SK-N-SH treated with all-trans-retinoic acid at 6 μM for 48 hours (cell line): ENCODE data around the gene MMP8.

Experiments used
- ATAC-seq: fragments of 200-7000 bp; cut with Tn5 transposase; 3 replicates; pipeline ENCODE4 v1.9.1; 2020; ENCODE audit warnings: mild to moderate bottlenecking, moderate library complexity
- ARNTL ChIP-seq: fragments of 450-650 bp; formaldehyde crosslinking; IDR thresholded peaks from 2 replicates; pipeline ENCODE4 v1.5.0; 2020; ENCODE audit warnings: low read depth, mild to moderate bottlenecking, moderate library complexity, borderline replicate concordance
- BACH2 ChIP-seq: fragments of 250-450 bp; sonication (Bioruptor Pico); IDR thresholded peaks from 2 replicates; pipeline ENCODE4 v1.9.0; 2021; ENCODE audit warnings: mild to moderate bottlenecking, borderline replicate concordance
- CREB5 ChIP-seq: fragments of 250-450 bp; sonication (Bioruptor Pico); IDR thresholded peaks from 2 replicates; pipeline ENCODE4 v1.5.1; 2020; ENCODE audit warnings: low read depth, mild to moderate bottlenecking, moderate library complexity
- CSRNP3 ChIP-seq: fragments of 250-450 bp; sonication (Bioruptor Pico); IDR thresholded peaks from 2 replicates; pipeline ENCODE4 v1.5.1; 2021; ENCODE audit warnings: mild to moderate bottlenecking, moderate library complexity
- ESRRG ChIP-seq: fragments of 250-450 bp; sonication (Bioruptor Pico); IDR thresholded peaks from 2 replicates; pipeline ENCODE4 v1.6.1; 2021; ENCODE audit warnings: mild to moderate bottlenecking
- GLIS3 ChIP-seq: fragments of 250-450 bp; sonication (Bioruptor Pico); IDR thresholded peaks from 2 replicates; pipeline ENCODE4 v1.5.0; 2020; ENCODE audit warnings: mild to moderate bottlenecking, moderate library complexity
- ISL1 ChIP-seq: fragments of 250-450 bp; sonication (Bioruptor Pico); IDR thresholded peaks from 2 replicates; pipeline ENCODE4 v2.1.2; 2022; ENCODE audit warnings: mild to moderate bottlenecking, moderate library complexity
- OSR1 ChIP-seq: fragments of 250-450 bp; sonication (Bioruptor Pico); IDR thresholded peaks from 2 replicates; pipeline ENCODE4 v1.8.0; 2022; ENCODE audit warnings: moderate library complexity, mild to moderate bottlenecking, inconsistent platforms
- POU6F1 ChIP-seq: fragments of 250-450 bp; sonication (Bioruptor Pico); IDR thresholded peaks from 2 replicates; pipeline ENCODE4 v1.8.0; 2021; ENCODE audit warnings: low read depth, mild to moderate bottlenecking, moderate library complexity, borderline replicate concordance
- PPARA ChIP-seq: fragments of 250-450 bp; sonication (Bioruptor Pico); IDR thresholded peaks from 2 replicates; pipeline ENCODE4 v1.5.0; 2020; ENCODE audit warnings: mild to moderate bottlenecking, borderline replicate concordance
- RARB ChIP-seq: fragments of 250-450 bp; sonication (Bioruptor Pico); IDR thresholded peaks from 2 replicates; pipeline ENCODE4 v1.8.0; 2021; ENCODE audit warnings: mild to moderate bottlenecking, moderate library complexity
- SNAI2 ChIP-seq: fragments of 250-450 bp; sonication (Bioruptor Pico); IDR thresholded peaks from 2 replicates; pipeline ENCODE4 v1.5.0; 2020; ENCODE audit warnings: mild to moderate bottlenecking, moderate library complexity
- TCF4 ChIP-seq: fragments of 250-450 bp; sonication (Bioruptor Pico); IDR thresholded peaks from 2 replicates; pipeline ENCODE4 v1.8.0; 2021; ENCODE audit warnings: mild to moderate bottlenecking, moderate library complexity, borderline replicate concordance
- TOX ChIP-seq: fragments of 250-450 bp; sonication (Bioruptor Pico); IDR thresholded peaks from 2 replicates; pipeline ENCODE4 v1.8.0; 2021; ENCODE audit warnings: mild to moderate bottlenecking, moderate library complexity, borderline replicate concordance
- TSHZ2 ChIP-seq: fragments of 250-450 bp; sonication (Bioruptor Pico); IDR thresholded peaks from 2 replicates; pipeline ENCODE4 v1.5.0; 2020; ENCODE audit warnings: mild to moderate bottlenecking, moderate library complexity
- ZC3H10 ChIP-seq: fragments of 250-450 bp; sonication (Bioruptor Pico); IDR thresholded peaks from 2 replicates; pipeline ENCODE4 v1.5.1; 2021; ENCODE audit warnings: mild to moderate bottlenecking, moderate library complexity
- ZFP3 ChIP-seq: fragments of 250-450 bp; sonication (Bioruptor Pico); IDR thresholded peaks from 2 replicates; pipeline ENCODE4 v1.5.0; 2020; ENCODE audit warnings: mild to moderate bottlenecking, moderate library complexity
- ZFP30 ChIP-seq: fragments of 450-650 bp; formaldehyde crosslinking; IDR thresholded peaks from 2 replicates; pipeline ENCODE4 v1.5.0; 2022; ENCODE audit warnings: mild to moderate bottlenecking, moderate library complexity
- ZNF565 ChIP-seq: fragments of 450-650 bp; formaldehyde crosslinking; conservative IDR thresholded peaks from 2 replicates; pipeline ENCODE4 v1.5.0; 2020; ENCODE audit warnings: low read depth, mild to moderate bottlenecking, moderate library complexity
- ZNF8 ChIP-seq: fragments of 450-650 bp; formaldehyde crosslinking; IDR thresholded peaks from 2 replicates; pipeline ENCODE4 v1.5.0; 2020; ENCODE audit warnings: mild to moderate bottlenecking, moderate library complexity
- TF ChIP-seq, protein P1 (sequence below): fragments of 250-450 bp; sonication (Bioruptor Pico); IDR thresholded peaks from 2 replicates; pipeline ENCODE4 v1.8.0; 2020; ENCODE audit warnings: mild to moderate bottlenecking, moderate library complexity, borderline replicate concordance

The MMP8 gene

DNA sequence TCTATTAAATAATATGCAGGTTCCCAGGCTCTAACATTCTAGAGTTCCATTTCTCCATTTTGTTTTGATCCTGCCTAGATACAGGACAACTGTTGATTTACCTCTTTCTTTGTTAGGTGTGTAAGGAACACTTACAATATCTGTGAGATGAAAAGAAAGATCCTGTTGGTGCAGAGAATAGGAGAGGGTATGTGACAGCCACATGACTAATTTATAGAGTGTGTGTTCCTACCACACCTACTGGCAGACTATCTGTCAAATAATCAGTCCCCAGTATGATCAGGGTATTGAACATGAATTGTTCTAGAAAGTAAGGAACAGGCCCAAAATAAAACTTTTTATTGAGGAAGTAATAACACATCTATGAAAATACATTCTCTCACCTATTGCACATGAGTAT is 45.4 kb upstream of the MMP8 start:
- TF ChIP-seq ISL1 (CRISPR knock-in tag): no peak
- TF ChIP-seq SNAI2 (CRISPR knock-in tag): no peak
- TF ChIP-seq TSHZ2 (CRISPR knock-in tag): no peak
- TF ChIP-seq ZNF565 (CRISPR knock-in tag): no peak
- TF ChIP-seq, protein P1, sequence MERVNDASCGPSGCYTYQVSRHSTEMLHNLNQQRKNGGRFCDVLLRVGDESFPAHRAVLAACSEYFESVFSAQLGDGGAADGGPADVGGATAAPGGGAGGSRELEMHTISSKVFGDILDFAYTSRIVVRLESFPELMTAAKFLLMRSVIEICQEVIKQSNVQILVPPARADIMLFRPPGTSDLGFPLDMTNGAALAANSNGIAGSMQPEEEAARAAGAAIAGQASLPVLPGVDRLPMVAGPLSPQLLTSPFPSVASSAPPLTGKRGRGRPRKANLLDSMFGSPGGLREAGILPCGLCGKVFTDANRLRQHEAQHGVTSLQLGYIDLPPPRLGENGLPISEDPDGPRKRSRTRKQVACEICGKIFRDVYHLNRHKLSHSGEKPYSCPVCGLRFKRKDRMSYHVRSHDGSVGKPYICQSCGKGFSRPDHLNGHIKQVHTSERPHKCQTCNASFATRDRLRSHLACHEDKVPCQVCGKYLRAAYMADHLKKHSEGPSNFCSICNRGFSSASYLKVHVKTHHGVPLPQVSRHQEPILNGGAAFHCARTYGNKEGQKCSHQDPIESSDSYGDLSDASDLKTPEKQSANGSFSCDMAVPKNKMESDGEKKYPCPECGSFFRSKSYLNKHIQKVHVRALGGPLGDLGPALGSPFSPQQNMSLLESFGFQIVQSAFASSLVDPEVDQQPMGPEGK: no peak
- no peak for TF ChIP-seq ESRRG (CRISPR knock-in tag)
- no peak for TF ChIP-seq ZFP30
- TF ChIP-seq CSRNP3 (CRISPR knock-in tag): no peak
- no peak for TF ChIP-seq BACH2 (CRISPR knock-in tag)
- TF ChIP-seq TCF4 (CRISPR knock-in tag): no peak
- TF ChIP-seq ZNF8 (CRISPR knock-in tag): no peak
- TF ChIP-seq ZFP3 (CRISPR knock-in tag): no peak
- TF ChIP-seq ARNTL (CRISPR knock-in tag): no peak
- TF ChIP-seq ZC3H10: no peak
- no peak for ATAC-seq

GRCh38 chr11:102767800-102768199 is 43.0 kb upstream of the MMP8 start:
- no peak for TF ChIP-seq ZNF8 (CRISPR knock-in tag)
- TF ChIP-seq, protein P1: no peak
- no peak for TF ChIP-seq GLIS3 (CRISPR knock-in tag)
- TF ChIP-seq POU6F1 (CRISPR knock-in tag): no peak
- no peak for TF ChIP-seq ZNF565 (CRISPR knock-in tag)
- no peak for TF ChIP-seq RARB
- no peak for TF ChIP-seq ZFP30
- TF ChIP-seq TCF4 (CRISPR knock-in tag): no peak
- TF ChIP-seq TOX: no peak
- TF ChIP-seq CREB5 (CRISPR knock-in tag): no peak
- no peak for TF ChIP-seq ZC3H10
- TF ChIP-seq OSR1 (CRISPR knock-in tag): no peak
- ATAC-seq: peak; percentile 50; the same call in 1 of the 3 replicates

- TF ChIP-seq CREB5 (CRISPR knock-in tag) (no peak), PPARA (CRISPR knock-in tag) (no peak), POU6F1 (CRISPR knock-in tag) (no peak), TOX (no peak)
- ATAC-seq: no peak
These were observed 38.7 kb upstream of the MMP8 start for GRCh38 chr11:102763440-102763839.
